Measurements from ENCODE around the gene MBD3L3.
"Not testable (repeated sequence)": the region's sequence is repeated elsewhere in the genome, so short reads cannot be mapped to it uniquely, and the experiment has no call there.

MBD3L3 gene

DNA sequence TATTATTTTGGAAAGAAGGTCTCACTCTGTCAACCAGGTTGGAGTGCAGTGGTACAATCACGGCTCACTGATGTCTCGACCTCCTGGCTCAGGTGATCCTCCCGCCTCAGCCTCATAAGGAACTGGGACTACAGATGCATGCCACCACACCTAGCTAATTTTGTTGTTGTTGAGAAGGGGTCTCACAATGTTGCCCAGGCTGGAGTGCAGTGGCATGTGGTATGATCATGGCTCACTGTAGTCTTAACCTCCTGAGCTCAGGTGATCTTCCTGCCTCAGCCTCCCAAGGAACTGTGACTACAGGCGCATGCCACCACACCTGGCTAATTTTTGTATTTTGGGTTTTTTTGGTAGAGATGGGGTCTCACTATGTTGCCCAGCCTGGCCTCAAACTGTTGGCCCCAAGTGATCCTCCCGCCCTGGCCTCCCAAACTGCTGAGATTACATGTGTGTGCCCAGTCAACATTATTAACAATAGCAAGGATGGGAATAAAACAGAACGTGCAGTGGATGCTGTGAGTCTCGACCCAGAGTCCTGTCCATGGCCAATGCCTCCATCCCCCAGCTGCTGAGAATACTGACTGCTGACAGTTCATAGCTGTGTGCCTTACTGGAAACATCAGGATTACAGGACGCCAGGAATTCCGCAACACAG is 5.4 kb upstream of the MBD3L3 start:
- in situ Hi-C loops (cut with HindIII; ENCODE audit: low sequenced_read_pairs): no loop called here

DNA sequence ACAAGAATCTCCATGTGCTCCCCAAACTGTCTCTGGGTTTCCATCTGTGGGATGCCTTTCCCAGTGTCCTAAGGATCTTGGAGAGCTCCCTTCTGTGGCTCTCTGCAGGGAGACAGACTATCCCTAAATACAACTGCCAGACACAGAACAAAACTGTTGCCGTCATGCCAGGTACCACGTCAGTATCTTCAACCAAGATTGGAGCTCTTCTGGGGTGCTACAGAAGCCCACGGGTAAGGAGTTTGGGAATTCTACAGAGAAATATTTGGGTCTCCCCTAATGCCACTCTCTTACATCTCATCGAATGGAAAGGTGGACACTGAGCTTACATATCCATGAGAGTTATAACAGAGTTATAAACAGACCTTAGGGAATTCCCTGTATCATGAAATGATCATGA is 4.9 kb upstream of the MBD3L3 start:
- in situ Hi-C loops (cut with HindIII; ENCODE audit: low sequenced_read_pairs): no loop called here

DNA sequence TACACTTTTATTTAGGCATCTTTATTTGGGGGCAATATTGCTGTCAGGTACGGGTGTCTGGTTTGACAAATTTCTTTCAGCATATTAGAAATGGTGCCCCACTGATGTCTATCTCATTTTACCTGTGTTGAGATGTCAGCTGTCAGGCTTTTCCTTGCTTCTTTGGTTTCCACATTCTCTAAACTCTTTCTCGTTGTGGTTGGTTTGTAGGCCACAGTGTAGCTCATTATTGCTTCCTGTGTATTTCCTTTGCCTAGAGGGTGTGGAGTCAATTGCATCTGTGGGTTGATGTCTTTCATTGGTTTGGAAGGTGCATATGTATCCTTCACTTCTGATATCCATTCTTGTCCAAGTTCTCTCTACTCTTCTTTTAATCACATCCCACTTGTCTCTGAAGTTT is 1.5 kb upstream of the MBD3L3 start:
- in situ Hi-C loops (cut with HindIII; ENCODE audit: low sequenced_read_pairs): not testable (repeated sequence)

GRCh38 chr19:7056371-7056770 is 2.1 kb downstream of the MBD3L3 start:
- in situ Hi-C loops (cut with HindIII; ENCODE audit: low sequenced_read_pairs): not testable (repeated sequence)

- in situ Hi-C loops (cut with HindIII; ENCODE audit: low sequenced_read_pairs): not testable (repeated sequence)
These were observed 2.8 kb downstream of the MBD3L3 start for GRCh38 chr19:7055679-7056078.

GRCh38 chr19:7054635-7055368 is 3.7 kb downstream of the MBD3L3 start:
- in situ Hi-C loops (cut with HindIII; ENCODE audit: low sequenced_read_pairs): not testable (repeated sequence)

DNA sequence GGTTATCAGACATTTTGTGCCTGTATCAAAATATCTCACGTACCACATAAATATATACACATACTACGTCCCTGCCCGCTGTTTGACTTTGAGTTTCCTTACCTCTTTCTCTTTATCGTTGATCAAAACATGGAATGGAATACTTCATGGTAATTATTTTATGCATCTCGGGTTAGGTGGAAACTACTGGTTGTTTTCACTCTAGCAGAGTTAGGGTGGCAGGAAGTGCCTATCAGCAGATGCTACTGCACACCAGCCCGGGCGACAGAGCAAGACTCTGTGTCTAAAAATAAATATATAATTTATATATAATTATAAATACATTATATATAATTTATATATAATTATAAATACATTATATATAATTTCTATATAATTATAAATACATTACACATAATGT is 5.6 kb downstream of the MBD3L3 start:
- in situ Hi-C loops (cut with HindIII; ENCODE audit: low sequenced_read_pairs): not testable (repeated sequence)

DNA sequence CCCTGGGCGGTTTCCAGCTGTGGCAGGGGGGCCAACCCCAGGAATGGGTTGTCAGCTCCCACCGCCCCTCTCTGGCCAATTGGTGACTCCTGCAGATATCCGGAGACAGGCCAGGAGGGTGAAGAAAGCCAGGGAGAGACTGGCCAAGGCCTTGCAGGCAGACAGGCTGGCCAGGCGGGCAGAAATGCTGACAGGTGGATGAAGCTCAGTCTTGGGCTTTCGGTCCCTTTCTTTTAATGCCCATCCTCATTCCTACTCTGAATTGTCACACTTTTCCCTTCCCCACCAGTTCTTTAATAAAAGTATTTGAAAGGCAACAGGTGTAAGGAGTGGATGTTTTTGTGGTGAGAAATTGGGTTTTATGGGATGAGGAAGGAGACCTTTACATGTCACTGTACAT is 7.1 kb downstream of the MBD3L3 start:
- in situ Hi-C loops (cut with HindIII; ENCODE audit: low sequenced_read_pairs): not testable (repeated sequence)

DNA sequence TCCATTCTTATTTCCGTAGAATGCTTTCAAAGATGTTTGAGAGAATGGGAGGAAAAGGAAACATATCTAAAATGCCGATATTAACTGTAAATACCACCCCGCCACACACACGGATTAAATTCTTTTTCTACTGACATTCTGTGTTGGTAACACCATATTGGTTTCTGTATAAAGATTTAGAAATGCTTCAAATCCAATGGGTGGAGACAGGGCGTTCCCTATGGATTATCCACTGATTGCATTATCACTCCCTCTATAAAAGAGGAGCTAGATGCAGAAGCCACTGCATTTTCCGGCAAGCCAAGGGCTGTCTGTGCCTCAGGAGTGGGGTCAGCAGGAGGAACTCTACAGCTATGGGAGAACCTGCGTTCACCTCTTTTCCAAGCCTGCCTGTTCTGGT is 9.5 kb downstream of the MBD3L3 start, which contains the start of gene MBD3L2:
MBD3L2 (plus strand) TSS at position 301 of the 400 bp plus-strand sequence; CDS start at position 354, 53 bp downstream.
- in situ Hi-C loops (cut with HindIII; ENCODE audit: low sequenced_read_pairs): not testable (repeated sequence)

DNA sequence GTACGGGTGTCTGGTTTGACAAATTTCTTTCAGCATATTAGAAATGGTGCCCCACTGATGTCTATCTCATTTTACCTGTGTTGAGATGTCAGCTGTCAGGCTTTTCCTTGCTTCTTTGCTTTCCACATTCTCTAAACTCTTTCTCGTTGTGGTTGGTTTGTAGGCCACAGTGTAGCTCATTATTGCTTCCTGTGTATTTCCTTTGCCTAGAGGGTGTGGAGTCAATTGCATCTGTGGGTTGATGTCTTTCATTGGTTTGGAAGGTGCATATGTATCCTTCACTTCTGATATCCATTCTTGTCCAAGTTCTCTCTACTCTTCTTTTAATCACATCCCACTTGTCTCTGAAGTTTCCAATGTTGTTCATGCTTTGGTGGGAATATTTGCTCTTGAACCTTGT is 16.9 kb downstream of the MBD3L3 start:
- in situ Hi-C loops (cut with HindIII; ENCODE audit: low sequenced_read_pairs): not testable (repeated sequence)

GRCh38 chr19:7040079-7040478 is 18.4 kb downstream of the MBD3L3 start, which contains the start of gene MBD3L4:
Gene MBD3L4 (minus strand): TSS chr19:7040179. CDS start chr19:7040144, 35 bp downstream.
- in situ Hi-C loops (cut with HindIII; ENCODE audit: low sequenced_read_pairs): not testable (repeated sequence)

- in situ Hi-C loops (cut with HindIII; ENCODE audit: low sequenced_read_pairs): not testable (repeated sequence)
These were observed 28.2 kb downstream of the MBD3L3 start, which contains the start of gene MBD3L5 for GRCh38 chr19:7030278-7030677. Gene MBD3L5 (plus strand): TSS chr19:7030578. CDS start chr19:7030612, 34 bp downstream.

DNA sequence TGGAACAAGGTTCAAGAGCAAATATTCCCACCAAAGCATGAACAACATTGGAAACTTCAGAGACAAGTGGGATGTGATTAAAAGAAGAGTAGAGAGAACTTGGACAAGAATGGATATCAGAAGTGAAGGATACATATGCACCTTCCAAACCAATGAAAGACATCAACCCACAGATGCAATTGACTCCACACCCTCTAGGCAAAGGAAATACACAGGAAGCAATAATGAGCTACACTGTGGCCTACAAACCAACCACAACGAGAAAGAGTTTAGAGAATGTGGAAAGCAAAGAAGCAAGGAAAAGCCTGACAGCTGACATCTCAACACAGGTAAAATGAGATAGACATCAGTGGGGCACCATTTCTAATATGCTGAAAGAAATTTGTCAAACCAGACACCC is 29.7 kb downstream of the MBD3L3 start:
- in situ Hi-C loops (cut with HindIII; ENCODE audit: low sequenced_read_pairs): not testable (repeated sequence)

- in situ Hi-C loops (cut with HindIII; ENCODE audit: low sequenced_read_pairs): not testable (repeated sequence)
These were observed 37.1 kb downstream of the MBD3L3 start, which contains the start of gene MBD3L2B for GRCh38 chr19:7021331-7021730. Gene MBD3L2B (minus strand): TSS chr19:7021431. CDS start chr19:7021397, 34 bp downstream.

DNA sequence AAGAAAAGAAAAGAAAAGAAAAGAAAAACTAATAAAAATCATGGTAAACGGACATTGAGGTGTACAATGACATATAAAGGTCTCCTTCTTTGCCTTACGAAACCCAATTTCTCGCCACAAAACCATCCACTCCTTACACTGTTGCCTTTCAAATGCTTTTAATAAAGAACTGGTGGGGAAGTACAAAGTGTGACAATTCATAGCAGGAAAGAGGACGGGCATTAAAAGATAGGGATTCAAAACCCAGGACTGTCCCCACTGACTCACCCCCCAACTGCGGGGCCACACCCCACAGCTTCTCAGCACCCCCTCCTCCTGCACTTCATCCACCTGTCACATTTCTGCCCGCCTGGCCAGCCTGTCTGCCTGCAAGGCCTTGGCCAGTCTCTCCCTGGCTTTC is 39.6 kb downstream of the MBD3L3 start:
- in situ Hi-C loops (cut with HindIII; ENCODE audit: low sequenced_read_pairs): no loop called here

DNA sequence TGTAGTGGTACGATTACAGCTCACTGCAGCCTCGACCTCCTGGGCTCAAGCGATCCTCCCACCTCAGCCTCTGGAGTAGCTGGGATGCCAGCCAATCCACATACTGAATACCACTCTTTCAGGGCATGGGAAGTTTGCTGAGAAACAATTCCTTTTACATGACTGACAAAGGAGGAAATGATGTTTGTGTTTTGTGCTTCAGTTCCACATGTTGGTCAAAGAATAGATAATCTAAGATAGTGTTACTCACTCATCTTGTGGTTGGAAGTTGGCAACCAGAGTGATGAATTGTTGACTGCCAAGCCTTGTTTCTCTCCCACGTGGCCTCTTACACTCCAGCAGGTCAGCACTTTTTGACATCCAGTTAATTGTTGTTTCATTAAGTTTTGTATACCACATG is 44.8 kb downstream of the MBD3L3 start:
- in situ Hi-C loops (cut with HindIII; ENCODE audit: low sequenced_read_pairs): no loop called here

GRCh38 chr19:7010722-7011593 is 47.5 kb downstream of the MBD3L3 start:
- in situ Hi-C loops (cut with HindIII; ENCODE audit: low sequenced_read_pairs): no loop called here

- in situ Hi-C loops (cut with HindIII; ENCODE audit: low sequenced_read_pairs): no loop called here
These were observed 50.6 kb downstream of the MBD3L3 start for GRCh38 chr19:7007859-7008258.
